ENCODE measurements around the gene SLC12A5.
A peak's percentile ranks its signal among the peaks of the same experiment; 100 is the strongest.

Gene SLC12A5

GRCh38 chr20:46089417-46090388 is 60.7 kb downstream of the SLC12A5 start, which contains the start of gene NCOA5 (continued):
- TF ChIP-seq ZNF639 (tag by site-specific recombination; IDR thresholded peaks at IDR 0.05) (no peak), ZNF513 (tag by site-specific recombination; IDR thresholded peaks at IDR 0.05) (no peak; the same call in 1 of the 2 replicates), ZSCAN4 (tag by site-specific recombination; IDR thresholded peaks at IDR 0.05) (no peak), ZNF433 (tag by site-specific recombination; IDR thresholded peaks at IDR 0.05; ENCODE audit: low read depth) (no peak), ZNF354C (tag by site-specific recombination; IDR thresholded peaks at IDR 0.05; ENCODE audit: borderline replicate concordance, low read depth) (no peak), ZNF24 (tag by site-specific recombination; IDR thresholded peaks at IDR 0.05) (no peak), ZBTB17 (tag by site-specific recombination; IDR thresholded peaks at IDR 0.05) (no peak; the same call in 1 of the 2 replicates), ZNF555 (tag by site-specific recombination; conservative IDR thresholded peaks at IDR 0.05) (no peak), ZNF571 (tag by site-specific recombination; IDR thresholded peaks at IDR 0.05) (no peak), HOXC10 (CRISPR knock-in tag; IDR thresholded peaks at IDR 0.05) (no peak), ZFP41 (tag by site-specific recombination; IDR thresholded peaks at IDR 0.05; ENCODE audit: borderline replicate concordance) (no peak), KLF9 (tag by site-specific recombination; IDR thresholded peaks at IDR 0.05; ENCODE audit: low read depth) (no peak), PRDM1 (tag by site-specific recombination; IDR thresholded peaks at IDR 0.05) (no peak), IKZF3 (tag by site-specific recombination; IDR thresholded peaks at IDR 0.05) (no peak), ZNF529 (tag by site-specific recombination; IDR thresholded peaks at IDR 0.05; ENCODE audit: insufficient replicate concordance) (no peak), ZNF223 (tag by site-specific recombination; IDR thresholded peaks at IDR 0.05) (no peak), ZNF266 (tag by site-specific recombination; IDR thresholded peaks at IDR 0.05; ENCODE audit: low read depth) (no peak), ZBTB7A (tag by site-specific recombination; IDR thresholded peaks at IDR 0.05; ENCODE audit: low read depth) (no peak), ZBTB49 (tag by site-specific recombination; IDR thresholded peaks at IDR 0.05; ENCODE audit: low read depth) (no peak), ZSCAN30 (tag by site-specific recombination; IDR thresholded peaks at IDR 0.05) (peak; percentile 95), ZNF324 (tag by site-specific recombination; IDR thresholded peaks at IDR 0.05) (no peak), ZNF629 (tag by site-specific recombination; IDR thresholded peaks at IDR 0.05) (no peak; the same call in 1 of the 2 replicates), ATF2 (tag by site-specific recombination; IDR thresholded peaks at IDR 0.05; ENCODE audit: low read depth) (no peak), SETDB1 (IDR thresholded peaks at IDR 0.05; ENCODE audit: insufficient read length, low read length) (no peak)
- TF ChIP-seq, protein P1, sequence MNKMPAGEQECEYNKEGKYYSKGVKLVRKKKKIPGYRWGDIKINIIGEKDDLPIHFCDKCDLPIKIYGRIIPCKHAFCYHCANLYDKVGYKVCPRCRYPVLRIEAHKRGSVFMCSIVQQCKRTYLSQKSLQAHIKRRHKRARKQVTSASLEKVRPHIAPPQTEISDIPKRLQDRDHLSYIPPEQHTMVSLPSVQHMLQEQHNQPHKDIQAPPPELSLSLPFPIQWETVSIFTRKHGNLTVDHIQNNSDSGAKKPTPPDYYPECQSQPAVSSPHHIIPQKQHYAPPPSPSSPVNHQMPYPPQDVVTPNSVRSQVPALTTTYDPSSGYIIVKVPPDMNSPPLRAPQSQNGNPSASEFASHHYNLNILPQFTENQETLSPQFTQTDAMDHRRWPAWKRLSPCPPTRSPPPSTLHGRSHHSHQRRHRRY (tag by site-specific recombination; IDR thresholded peaks at IDR 0.05): no peak
